HepG2 (cell line): ENCODE measurements around the gene ZNF606. TPM values are rescaled to one million over a fixed set of nuclear protein-coding genes. Genes with fewer than 3 reads are reported as not detected.

ENCODE experiments used
- BHLHE40 ChIP-seq: IDR thresholded peaks from 2 replicates; pipeline ENCODE4 v1.6.1; 2011; ENCODE audit warnings: low read length, improper control_type of control experiment
- BORCS8-MEF2B ChIP-seq: sonication (generic); formaldehyde crosslinking; IDR thresholded peaks from 2 replicates; pipeline ENCODE4 v1.8.0; 2022; ENCODE audit warnings: mild to moderate bottlenecking, missing genetic modification reagents
- CBFB ChIP-seq: sonication (generic); formaldehyde crosslinking; IDR thresholded peaks from 2 replicates; pipeline ENCODE4 v1.4.0; 2020; ENCODE audit warnings: missing genetic modification reagents
- ELF3 ChIP-seq: IDR thresholded peaks from 2 replicates; pipeline ENCODE4 v1.6.1; 2016; ENCODE audit warnings: missing genetic modification reagents, missing compliant biosample characterization
- POLR2AphosphoS5 ChIP-seq: IDR thresholded peaks from 2 replicates; pipeline ENCODE4 v1.6.1; 2012; ENCODE audit warnings: low read depth, low read length
- SRSF1 ChIP-seq: fragments of 200-400 bp; formaldehyde crosslinking; optimal IDR thresholded peaks from 2 replicates; pipeline ENCODE3; 2017; ENCODE audit warnings: mild to moderate bottlenecking, low read depth, low read length, moderate library complexity
- STAG1 ChIP-seq: sonication (generic); formaldehyde crosslinking; IDR thresholded peaks from 2 replicates; pipeline ENCODE4 v1.4.0; 2020; ENCODE audit warnings: missing genetic modification reagents
- SYNCRIP ChIP-seq: fragments of 200-400 bp; formaldehyde crosslinking; IDR thresholded peaks from 2 replicates; pipeline ENCODE4 v1.6.1; 2018; ENCODE audit warnings: mild to moderate bottlenecking, low read depth, low read length; ENCODE audit not compliant: insufficient read depth
- TEAD2 ChIP-seq: sonication (generic); formaldehyde crosslinking; IDR thresholded peaks from 2 replicates; pipeline ENCODE4 v1.9.0; 2021; ENCODE audit warnings: missing genetic modification reagents
- TFE3 ChIP-seq: IDR thresholded peaks from 2 replicates; pipeline ENCODE4 v1.6.1; 2016
- TSC22D2 ChIP-seq: sonication (generic); formaldehyde crosslinking; IDR thresholded peaks from 2 replicates; pipeline ENCODE4 v1.5.1; 2020; ENCODE audit warnings: missing genetic modification reagents, mild to moderate bottlenecking, borderline replicate concordance
- ZFP90 ChIP-seq: sonication (generic); formaldehyde crosslinking; IDR thresholded peaks from 2 replicates; pipeline ENCODE4 v1.8.0; 2022; ENCODE audit warnings: missing genetic modification reagents, mild to moderate bottlenecking, inconsistent platforms, borderline replicate concordance
- ZNF235 ChIP-seq: sonication (generic); formaldehyde crosslinking; IDR thresholded peaks from 2 replicates; pipeline ENCODE4 v1.8.1; 2023; ENCODE audit warnings: mild to moderate bottlenecking, missing genetic modification reagents, borderline replicate concordance
- ZNF609 ChIP-seq: sonication (generic); formaldehyde crosslinking; IDR thresholded peaks from 2 replicates; pipeline ENCODE4 v1.4.0; 2020; ENCODE audit warnings: mild to moderate bottlenecking, missing genetic modification reagents, borderline replicate concordance
- polyA plus RNA-seq, 8 experiments: library from polyadenylated mRNA; depleted of rRNA in 3 of 8; stranded (reverse) in 7 of 8; unstranded in 1 of 8; fragments of >200 nt; fragmentation: Illumina TruSeq in 4 of 8; extraction: Trizol in 4 of 8; gene quantifications; 2 replicates each; pipeline versions ENCODE4 v1.2.1 to v1.2.3, GENCODE V29; 2011 to 2016; ENCODE audit warnings: low read depth in 4 of 8, missing spikeins in 1 of 8, mixed read lengths in 1 of 8; ENCODE audit not compliant: insufficient read depth in 1 of 8
- total RNA-seq, 5 experiments: library from RNA; depleted of rRNA; stranded (reverse); fragments of >200 nt; fragmentation: Illumina TruSeq; extraction: Trizol; gene quantifications; 2 replicates each; pipeline ENCODE4 v1.2.3, GENCODE V29; 2016; ENCODE audit warnings: low read depth in 1 of 5
- TF ChIP-seq, protein P1 (sequence below): sonication (generic); formaldehyde crosslinking; IDR thresholded peaks from 2 replicates; pipeline ENCODE4 v1.5.1; 2020; ENCODE audit warnings: missing genetic modification reagents, mild to moderate bottlenecking, borderline replicate concordance
- TF ChIP-seq, protein P2 (sequence below): sonication (generic); formaldehyde crosslinking; IDR thresholded peaks from 2 replicates; pipeline ENCODE4 v1.5.0; 2020; ENCODE audit warnings: mild to moderate bottlenecking, missing genetic modification reagents

Gene ZNF606
- total and polyA plus RNA-seq, 2 of the 13 experiments (the other 11 are each of a cell fraction or from before 2014, with no cell fraction given), result 4.2 to 14.8 TPM

DNA sequence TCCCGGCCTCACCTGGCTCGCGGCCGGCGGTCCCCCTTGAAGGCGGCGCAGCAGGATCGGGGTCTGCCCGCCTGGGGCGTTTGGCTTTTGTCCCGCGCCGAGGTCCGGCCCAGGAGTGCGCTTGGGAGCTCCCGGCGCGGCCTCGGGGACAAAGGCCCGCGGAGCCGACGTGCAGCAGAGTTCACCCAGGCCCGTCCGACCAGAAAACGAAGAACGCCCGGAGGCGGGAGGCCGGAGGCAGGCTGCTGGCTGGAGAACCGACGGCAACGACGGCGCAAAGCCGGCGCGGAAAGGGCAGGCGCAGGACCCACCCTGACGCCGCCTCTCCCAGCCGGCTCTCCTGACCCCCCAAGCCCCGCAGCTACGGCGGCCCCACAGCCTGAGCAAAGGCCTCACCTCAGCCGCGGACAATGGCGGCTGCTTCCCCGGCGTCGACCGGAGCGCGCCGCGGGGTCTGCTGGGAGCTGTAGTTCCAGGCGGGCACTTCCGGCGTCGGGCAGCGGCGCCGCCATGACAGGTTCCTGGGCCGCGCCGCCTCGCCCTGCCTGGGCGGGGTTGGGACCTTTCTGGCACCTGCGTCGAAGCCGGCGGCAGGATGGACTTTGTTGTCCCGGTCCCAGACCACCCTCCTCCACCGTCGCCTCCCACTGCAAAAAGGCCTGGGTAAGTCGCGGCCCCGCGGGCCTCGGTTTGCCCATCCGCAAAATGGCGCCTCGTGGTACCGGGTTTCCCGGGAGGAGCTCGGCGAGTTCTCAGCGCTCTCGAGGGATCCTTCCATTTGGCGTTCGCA, at the start of gene ZNF606 (continued):
- TF ChIP-seq ZFP90 (CRISPR knock-in tag) (no peak; the same call in 1 of the 2 replicates), TFE3 (CRISPR knock-in tag) (peak; percentile 42; the same call in 1 of the 2 replicates), BHLHE40 (no peak), TEAD2 (no peak), SRSF1 (no peak), CBFB (CRISPR knock-in tag) (peak; percentile 79), SYNCRIP (no peak), ELF3 (0 out of 2 replicates have a peak, but pooled peaks have one; percentile 48), TSC22D2 (CRISPR knock-in tag) (0 out of 2 replicates have a peak, but pooled peaks have one; percentile 68), ZNF235 (CRISPR knock-in tag) (no peak), STAG1 (CRISPR knock-in tag) (no peak), POLR2AphosphoS5 (peak; percentile 75), BORCS8-MEF2B (CRISPR knock-in tag) (peak; percentile 28; the same call in 1 of the 2 replicates), ZNF609 (CRISPR knock-in tag) (no peak)
- TF ChIP-seq, protein P1, sequence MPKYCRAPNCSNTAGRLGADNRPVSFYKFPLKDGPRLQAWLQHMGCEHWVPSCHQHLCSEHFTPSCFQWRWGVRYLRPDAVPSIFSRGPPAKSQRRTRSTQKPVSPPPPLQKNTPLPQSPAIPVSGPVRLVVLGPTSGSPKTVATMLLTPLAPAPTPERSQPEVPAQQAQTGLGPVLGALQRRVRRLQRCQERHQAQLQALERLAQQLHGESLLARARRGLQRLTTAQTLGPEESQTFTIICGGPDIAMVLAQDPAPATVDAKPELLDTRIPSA (CRISPR knock-in tag), result no peak; the same call in 1 of the 2 replicates
- TF ChIP-seq, protein P2, sequence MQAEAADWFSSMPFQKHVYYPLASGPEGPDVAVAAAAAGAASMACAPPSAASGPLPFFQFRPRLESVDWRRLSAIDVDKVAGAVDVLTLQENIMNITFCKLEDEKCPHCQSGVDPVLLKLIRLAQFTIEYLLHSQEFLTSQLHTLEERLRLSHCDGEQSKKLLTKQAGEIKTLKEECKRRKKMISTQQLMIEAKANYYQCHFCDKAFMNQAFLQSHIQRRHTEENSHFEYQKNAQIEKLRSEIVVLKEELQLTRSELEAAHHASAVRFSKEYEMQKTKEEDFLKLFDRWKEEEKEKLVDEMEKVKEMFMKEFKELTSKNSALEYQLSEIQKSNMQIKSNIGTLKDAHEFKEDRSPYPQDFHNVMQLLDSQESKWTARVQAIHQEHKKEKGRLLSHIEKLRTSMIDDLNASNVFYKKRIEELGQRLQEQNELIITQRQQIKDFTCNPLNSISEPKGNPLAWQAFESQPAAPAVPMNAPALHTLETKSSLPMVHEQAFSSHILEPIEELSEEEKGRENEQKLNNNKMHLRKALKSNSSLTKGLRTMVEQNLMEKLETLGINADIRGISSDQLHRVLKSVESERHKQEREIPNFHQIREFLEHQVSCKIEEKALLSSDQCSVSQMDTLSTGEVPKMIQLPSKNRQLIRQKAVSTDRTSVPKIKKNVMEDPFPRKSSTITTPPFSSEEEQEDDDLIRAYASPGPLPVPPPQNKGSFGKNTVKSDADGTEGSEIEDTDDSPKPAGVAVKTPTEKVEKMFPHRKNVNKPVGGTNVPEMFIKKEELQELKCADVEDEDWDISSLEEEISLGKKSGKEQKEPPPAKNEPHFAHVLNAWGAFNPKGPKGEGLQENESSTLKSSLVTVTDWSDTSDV (CRISPR knock-in tag), result no peak
